Globus pallidus (tissue), 1 donor: ENCODE measurements around the gene PDGFC.

ENCODE experiments used
- DNase-seq: peaks from one replicate; pipeline ENCODE4 v3.0.0-alpha.2; 2015; ENCODE audit warnings: low spot score

The PDGFC gene

DNA sequence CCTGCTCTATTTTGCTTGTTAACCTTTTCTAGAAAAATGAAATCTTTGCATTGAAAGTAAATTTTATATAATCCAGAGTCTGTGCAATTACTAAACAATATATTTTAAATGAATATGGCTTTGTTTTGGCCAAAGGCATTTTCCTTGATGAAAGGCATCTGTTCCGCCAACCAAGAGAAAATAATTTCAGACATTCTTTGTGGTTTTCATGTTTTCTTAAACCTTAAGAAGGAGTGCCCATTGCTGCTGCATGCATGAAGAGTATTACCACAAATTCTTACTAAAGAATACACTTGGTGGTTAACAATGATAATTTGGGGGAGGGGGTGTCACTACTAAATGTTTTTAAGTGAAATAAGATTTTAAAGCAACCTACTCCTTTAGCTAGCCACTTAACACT lies 2.7 kb upstream of the PDGFC start:
- no peak for DNase-seq

DNA sequence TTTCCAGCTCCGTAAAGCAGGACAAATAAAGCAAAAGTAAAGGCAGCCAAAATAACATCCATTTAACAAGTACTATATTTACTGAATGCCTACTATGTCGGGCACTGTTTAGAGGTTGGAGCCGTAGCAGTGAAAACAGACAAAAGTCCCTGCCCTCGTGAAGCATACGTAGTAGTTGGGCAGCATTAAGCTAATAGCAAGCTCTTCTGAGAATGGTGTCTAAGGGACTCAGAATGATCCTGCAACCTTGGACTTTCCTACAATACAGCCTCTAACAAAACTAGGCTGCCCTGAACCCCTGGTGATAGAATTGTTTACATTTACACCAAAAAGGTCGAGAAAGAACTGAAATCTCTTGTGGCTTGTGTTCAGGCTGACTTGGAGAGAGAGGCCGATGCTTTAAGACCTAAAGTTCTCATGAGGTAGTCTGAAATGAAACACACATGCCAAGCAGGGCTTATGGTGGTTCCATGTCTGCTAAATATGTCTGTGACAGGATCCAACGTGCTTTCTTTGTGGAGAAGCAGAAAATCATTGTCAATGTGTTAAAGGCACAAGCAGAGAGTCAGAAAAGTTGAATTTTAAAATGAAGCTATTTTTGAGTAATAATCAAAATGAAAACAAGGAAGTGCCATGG lies 898 bp upstream of the PDGFC start:
- no peak for DNase-seq

DNA sequence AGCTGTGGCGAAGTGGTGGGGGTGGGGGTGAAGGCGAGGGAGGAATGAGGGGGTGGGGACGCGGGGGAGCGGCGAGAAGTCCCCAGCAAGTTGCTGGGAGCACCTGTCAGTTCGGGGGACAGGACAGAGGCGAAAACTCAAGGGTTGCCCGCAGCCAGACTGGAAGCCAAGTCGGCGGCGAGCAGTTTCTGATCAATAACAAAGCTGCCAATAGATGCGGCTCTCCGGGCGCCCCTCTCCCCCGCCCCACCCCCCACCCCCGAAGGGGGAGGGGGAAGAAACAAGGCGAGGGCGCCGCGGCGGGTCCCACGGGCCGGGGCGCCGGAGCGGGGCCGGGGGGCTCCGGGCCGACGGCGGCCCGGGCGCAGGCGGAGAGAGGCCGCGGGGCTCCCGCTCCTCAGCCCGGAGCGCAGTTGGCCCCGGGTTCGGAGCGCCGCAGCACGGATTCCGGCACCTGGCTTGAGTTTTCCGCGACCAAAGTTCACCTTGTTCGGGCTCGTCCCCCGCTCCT lies 379 bp downstream of the PDGFC start:
- DNase-seq = no peak

DNA sequence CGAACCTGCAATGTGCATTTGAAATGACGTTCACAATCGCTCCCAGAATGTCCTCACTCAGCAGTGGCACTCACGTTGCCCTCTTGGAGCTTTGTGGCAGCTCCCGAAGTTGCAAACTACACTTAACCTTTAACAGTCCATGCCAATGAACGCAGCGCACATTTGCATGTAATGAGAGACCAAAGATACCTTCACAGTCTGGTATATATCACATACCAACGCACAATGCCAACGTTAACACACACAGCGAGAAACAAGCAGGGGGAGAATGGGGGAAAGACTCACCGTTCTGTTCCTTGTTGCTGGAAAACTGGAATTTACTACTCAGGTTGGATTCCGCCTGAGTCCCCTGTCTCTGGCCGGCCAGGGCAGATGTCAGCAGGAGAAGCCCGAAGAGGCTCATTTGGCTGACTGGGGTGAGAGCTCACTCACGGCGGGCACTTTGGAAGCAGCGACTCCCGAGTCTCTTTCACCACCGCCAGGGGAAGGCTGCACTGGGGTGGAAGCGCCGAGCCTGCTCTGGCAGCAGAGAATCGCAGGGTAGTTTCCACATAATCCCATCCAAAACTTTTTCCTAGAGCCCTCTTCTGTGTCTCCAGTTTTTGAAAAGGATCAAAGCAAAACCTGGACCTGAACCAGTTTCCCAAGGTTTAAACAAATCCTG lies 966 bp downstream of the PDGFC start:
- peak; percentile 48 for DNase-seq

DNA sequence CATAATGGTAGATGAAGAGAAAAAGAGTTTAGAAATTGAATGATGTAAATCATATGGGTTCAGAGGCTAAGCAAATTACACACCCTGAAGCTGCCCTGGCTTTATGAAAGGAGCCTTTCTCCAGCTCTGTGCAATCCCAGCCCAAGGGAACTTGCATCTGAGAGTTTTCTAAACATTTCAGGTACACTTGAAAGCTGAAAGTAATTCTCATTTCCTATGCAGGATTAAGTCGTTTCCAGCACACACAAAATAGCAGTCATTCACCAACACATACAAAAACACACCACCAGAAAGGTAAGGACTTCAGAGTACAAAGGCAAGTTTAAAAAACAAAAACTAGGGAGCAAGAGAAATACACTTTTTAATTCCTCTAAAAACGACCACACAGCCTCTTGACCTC lies 1.7 kb downstream of the PDGFC start:
- no peak for DNase-seq

DNA sequence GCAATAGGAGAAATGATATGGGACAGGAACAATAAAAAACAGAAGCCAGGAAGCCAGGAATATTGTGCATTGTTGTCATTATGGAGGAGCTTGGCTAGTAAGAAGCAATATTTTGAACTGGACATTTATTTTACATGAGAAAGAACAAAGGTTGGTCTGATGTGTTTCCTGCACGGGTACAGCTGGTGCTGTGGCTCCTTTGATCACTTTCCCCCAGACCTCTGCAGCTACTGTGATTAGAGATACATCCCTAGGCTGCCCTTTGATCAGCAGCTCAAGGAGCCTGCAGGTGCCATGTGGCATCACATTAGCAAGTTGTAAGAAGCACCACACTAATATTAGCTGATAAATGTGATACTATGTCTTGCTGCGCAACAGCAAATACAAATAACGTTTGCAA lies 2.5 kb downstream of the PDGFC start:
- DNase-seq = no peak

DNA sequence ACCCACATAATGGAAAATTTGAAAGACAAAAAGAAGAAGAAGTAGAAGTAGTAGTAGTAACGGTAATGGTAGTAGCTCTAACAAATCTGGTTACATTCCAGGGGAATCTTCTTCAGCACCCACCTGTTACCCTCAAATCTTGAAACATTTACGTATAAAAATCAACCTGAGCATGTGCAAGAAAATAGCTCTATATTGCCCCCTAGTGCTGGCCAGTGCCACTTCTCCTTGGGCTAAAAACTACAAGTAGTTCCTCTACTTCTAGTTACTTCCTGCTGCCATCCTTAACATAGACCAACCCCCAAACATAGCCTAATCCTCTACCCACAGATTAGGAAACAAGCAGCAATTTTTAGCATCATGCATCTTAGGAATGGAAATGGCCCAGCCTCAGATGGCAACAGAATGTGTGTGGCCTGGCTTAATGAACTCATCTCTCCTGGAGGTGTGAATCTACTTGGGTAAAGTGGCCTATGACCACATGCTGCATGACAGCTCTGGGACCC lies 3.1 kb downstream of the PDGFC start:
- DNase-seq = peak; percentile 66

DNA sequence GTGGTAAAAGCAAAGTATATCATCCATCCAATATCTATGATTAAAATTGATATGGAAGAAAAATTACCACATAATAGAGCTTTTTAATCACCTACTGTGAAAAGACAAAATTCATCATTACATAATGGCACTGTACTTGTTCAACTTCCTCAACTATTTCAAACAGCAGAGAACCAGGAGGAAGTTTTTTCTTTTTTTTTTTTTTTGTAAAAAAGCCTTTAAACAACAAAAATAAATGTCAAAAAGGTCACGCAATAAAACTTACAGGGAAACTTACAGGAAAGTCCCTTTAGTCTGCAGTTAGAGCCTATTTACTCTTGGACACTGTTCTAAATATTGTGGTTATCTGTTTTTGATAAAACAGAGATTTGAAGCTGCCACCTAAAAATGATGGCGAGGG lies 4.8 kb downstream of the PDGFC start:
- DNase-seq = no peak

DNA sequence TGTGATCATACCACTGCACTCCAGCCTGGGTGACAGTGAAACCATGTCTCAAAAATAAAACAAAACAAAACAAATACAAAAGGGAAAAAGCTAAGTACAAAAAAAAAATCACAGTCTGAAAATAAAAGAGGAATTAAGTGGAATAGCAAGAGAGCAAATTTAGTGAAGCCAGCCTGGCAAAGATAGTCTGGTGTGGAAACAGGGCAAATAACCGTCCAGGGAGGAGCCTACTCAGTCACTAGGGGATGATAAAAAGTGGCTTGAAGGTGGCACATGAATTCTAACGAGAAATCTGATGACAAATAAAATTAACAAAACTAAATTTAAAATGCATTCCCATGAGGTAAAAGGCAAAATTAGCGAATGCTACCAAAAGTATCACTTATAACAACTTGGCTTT lies 8.2 kb downstream of the PDGFC start:
- no peak for DNase-seq

DNA sequence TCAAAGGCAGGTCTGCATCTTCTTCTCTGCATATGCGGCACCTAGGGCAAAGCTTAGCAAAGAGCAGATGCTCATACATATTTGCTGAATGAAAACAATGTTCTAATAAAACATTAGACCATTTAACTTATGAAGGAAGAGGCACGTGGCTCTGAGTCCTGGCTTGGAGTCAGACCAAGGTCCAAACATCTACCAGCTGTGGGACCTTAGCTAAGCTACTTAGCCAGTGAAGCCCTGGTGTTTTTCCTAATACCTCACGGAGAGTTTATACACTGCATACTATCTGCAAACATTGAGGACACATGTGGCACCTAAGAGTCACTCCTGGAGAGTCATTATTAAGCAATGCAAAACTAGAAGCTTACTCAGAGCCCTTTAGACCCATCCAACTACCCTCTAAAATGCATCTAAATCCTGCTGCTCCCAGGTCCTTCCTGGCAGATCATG lies 9.0 kb downstream of the PDGFC start:
- no peak for DNase-seq

DNA sequence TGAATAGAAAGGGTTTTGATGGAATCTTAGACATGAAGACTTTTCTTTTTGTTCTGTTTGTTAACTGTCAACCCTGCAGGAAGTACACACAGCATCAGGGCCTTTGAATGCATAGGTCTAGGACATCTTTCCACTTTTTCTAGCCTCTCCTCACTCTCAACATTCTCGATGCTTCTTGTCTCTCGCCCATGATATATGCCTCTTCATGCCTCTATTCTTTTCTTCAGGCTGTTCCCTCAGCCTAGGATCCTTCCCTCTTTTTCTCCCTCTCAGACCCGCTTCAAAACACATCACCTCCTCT lies 9.6 kb downstream of the PDGFC start:
- no peak for DNase-seq

DNA sequence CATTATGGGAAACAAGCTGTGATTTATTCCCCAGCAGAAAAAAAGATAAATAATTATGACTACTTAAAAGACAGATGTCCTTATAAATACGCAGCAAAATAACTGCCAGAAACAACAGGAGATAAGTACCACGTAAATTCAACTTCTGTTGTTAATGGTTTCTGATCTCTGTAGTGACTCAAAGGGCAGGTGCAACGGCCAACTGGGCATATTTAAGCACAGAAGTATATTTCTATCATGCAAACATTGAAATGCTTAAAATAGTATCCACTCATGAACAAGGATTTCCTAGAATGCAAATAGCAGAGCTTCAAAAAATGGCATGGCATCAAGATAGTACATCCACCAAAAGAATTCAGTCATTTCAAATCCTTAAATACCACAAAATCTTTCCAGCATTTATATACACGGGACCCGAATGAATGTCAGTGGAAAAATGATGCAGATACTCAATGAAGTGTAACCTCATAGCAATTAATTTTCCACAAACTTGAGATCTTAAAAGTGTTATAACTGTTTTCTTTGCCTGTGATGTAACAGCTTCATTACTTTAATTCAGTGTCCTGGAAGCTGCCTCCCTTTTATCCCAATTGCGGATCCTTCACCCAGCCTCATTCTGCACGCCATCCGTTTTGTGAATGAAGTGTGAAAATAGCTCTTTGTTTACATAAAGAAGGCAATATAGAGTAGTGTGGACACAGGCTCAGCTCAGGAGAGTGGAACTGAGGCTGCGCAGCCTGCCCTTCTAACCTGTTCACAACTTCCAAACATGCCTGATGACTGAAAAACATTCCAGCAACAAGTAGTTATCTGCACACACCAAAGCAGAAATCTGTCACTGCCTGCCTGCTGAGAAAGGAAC lies 10.2 kb downstream of the PDGFC start:
- DNase-seq = no peak

DNA sequence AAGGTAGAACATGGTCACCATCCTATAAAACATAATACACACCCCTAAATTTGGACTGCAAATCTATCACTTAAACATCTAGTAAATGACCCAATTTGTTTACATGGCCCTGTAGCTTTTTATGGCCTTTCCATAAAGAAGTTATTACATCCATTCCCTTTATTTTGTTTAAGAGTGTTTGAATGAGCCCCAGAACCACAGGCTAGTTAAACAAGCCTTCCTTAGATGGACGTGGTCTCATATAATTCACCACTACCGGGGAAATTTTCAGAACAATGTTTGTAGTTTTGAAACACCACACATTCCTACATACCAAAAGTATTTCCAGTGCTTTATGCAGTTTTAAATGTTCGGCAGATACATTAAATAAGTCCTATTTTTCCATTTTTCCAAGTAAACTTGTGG lies 12.3 kb downstream of the PDGFC start:
- no peak for DNase-seq

DNA sequence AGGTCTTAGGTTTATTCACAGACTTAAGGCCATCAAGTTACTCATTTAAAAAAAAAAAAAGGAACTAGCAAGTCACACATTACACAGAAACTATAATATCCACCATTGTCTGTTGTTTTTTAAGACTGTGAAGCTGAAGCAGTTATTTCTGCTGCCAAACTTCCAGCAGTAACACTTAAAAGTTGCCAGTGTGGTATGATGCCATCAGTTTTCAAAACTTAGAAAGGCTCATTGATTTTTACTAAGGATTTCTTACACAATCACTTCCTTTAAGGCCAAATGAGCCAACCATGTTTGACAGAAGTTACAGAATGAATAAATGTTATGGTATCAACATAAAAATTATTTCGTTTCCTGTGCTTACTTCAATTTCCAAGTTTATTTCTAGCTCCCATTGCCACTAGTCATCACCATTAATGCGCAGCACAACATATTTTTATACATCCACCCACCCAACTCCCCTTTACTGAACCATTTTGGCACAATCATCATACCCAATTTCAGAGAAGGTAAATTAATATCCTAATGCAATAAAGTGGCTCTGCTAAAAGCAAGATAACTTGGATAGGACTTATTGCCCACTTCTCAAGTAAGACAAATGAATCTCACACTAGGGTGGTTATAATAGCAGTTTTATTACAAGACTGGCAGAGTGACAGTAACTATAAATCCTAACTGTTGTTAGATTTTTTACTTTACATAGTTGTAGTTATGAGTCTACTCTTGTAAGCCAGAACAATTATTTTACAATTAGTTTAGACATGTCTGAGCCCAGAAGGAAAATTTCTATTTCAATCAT lies 13.1 kb downstream of the PDGFC start:
- no peak for DNase-seq

DNA sequence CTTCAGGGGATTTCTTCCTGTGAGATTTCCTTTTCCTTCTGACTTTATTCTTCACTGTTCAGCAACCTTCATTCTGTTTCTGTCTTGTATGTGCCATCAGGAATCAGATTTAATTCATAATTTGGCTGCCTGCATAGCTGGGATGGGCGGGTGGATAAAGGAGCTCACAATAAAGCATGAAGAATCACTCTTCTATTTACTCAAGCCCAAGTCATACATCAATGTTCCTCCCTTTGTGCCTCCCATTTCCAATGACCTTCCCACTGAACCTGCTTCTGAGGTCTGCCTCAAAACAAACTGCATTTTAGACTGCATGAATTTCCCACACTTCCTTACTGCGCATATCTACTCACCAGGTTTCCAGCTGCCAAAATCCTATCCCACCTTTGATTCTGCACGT lies 14.0 kb downstream of the PDGFC start:
- DNase-seq = no peak

DNA sequence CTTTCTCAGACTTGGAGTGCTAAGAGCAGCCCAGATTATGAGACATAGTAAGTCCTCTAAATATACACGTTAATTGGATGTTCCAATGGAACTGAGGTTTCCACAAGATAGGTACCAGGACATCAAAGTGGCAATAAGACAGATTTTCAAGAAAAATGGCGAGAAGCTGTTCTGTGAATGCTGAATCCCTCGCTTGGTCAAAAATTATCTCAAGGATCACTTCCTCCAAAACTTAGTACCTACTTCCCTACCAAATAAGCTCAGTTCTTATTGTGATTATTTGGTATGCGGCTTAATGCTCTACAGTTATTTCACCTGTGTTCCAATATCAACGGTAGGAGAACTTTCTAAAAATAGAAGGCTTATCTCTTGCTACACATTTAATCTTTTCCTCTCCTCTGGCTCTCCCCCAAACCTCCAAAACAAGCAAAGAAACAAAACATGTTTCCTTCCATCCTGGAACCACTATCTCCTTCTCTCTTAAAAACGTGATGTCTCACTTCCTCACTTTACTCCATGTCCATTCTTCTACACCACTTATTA lies 14.7 kb downstream of the PDGFC start:
- no peak for DNase-seq

DNA sequence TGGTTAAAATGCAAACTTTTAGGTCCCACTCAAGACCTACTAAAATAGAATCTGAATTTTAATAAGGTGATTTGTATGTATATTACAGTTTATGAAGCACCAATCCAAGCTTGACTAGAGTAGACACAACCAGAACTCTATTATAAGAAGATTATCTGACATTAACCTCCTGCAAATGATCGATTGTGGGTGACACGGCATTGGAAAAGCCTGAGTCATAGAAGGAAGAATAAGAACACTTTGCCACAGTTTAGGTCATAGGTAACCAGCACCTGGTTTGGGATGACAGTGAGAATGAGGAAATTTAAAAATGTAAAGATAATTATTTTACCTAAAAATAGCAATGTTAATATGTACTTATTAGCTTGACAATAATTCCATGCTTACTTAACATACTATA lies 15.2 kb downstream of the PDGFC start:
- no peak for DNase-seq

DNA sequence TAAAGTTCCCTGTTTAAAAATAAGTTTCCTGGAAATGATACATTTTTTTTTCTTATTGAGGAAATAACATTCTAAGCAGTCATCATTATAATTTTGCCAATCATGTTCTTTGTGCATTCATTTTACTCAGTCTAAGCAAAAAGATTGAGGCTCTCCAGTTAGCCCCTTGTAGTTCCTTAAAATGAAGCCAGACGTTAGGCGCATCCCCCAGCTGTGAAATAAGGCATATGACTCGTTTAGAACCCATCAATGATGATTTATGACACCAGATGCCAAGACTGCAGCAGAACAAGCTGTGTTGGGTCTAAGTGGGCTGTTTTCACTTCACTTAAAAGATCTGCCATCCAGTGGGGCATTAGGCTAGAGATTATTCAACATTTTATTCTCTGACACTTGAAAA lies 17.0 kb downstream of the PDGFC start:
- no peak for DNase-seq

DNA sequence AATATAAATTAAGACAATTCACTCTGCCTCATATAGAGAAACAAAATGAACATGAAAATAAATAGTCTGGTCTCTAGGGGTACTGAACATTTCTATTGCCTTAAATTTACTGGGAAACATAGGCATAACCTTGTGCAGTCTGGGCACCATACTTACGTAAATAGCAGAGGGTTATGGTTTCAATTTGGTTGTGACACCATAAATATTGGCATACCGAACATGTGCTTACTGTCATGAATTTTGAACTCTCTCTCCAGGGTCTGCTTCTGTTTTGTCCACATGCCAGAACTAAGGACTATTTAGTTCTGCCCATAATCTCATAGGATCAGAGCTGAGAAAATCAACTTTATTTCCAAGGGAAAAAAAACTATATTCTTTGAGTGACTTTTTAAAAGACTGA lies 17.6 kb downstream of the PDGFC start:
- DNase-seq = no peak

DNA sequence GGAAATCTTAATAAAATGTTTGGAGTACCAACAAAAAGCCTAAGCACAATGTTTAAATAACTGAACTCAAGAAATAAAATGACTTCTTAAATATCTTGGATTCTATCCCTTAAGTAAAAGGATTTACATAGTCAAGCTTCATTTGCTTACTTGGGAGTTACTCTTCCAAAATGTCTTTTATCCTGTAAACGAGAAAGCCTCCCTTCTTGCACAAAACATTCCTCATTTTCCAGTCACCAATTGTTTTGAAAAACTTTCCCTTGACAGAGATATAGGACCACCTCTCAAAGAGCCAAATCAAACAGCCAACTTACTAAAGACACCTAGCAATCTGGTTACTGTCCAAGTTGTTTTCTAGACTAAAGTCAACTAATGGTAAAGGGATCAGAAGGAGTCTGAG lies 18.6 kb downstream of the PDGFC start:
- DNase-seq = no peak

DNA sequence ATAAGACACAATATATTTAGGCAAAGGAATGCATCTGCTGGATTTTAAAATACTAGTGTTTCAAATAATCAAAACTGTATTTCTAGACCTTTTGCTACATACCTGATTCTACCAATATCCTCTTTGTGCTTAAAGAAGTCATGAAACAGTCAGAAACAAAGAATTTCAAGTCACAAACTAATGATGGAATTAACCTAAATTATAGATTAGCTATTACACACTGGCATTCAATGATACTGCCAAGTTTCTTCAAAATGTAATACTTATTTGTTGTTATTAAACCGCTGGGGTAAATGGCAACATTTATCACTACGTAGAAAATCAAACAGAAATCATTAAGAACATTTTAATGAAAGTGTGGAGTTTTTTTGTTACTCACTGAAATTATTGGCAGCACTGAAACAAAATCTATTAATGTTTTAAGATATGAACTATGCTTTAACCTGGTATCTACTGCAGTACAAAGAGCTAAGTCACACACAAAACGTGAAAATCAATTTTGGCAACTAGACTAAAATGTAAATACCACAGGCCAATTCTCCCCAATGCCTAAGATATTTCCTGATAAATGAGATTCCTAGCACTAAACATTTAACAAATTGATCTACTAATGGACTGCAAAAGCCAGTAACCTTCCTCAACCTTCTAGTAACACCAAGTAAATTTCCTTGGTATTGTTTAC lies 19.4 kb downstream of the PDGFC start:
- no peak for DNase-seq
